Measurements from ENCODE around the gene ZNF84. TPM values are rescaled to one million over a fixed set of nuclear protein-coding genes. Genes with fewer than 3 reads are reported as not detected.

ZNF84 gene
- total RNA-seq, 1 experiment from 2014 or later, result 18.0 TPM

DNA sequence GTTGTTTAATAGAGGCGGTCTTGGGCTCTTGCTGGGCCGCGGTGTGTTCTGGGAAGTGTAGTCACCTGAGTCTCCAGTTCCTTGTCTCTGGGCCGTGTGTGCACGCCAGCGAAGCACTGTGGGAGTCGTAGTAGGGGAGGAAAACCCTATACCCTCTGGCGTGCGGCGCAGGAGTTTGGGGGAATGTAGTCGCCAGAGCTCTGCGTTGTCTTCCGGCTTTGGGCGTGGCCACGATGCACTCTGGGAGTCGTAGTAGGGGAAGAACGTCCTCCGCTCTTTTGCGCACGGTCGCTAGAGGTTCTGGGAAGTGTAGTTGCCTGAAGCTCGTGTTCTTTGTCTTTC lies 42.7 kb downstream of the ZNF84 start:
- H3K79me2 ChIP-seq (ENCODE audit: low read depth), result peaks cover 13% of the 10 kb centered on the region
- TF ChIP-seq CTCF (conservative IDR thresholded peaks at IDR 0.05) (no peak), EZH2 (IDR thresholded peaks at IDR 0.05; ENCODE audit: low read depth) (no peak)
- peaks cover 67% of the 10 kb centered on the region for H3K9me3 ChIP-seq (ENCODE audit: insufficient read depth, low read depth)
- H3K27me3 ChIP-seq (ENCODE audit: insufficient read depth, low read depth), result no peaks in the 10 kb centered on the region
- ChIA-PET CTCF (no interaction called here), POLR2A (ENCODE audit: unreplicated experiment) (interaction anchor here (0.5 to 0.7 kb wide), 6 partner anchors 22 to 249 kb away, joined by 3 to 6 read pairs (median 4); partner anchors contain the start of genes CHFR, ZNF26 and ZNF605)
- peaks cover 36% of the 10 kb centered on the region for H3K36me3 ChIP-seq (ENCODE audit: low read depth)
- H3K9me2 ChIP-seq (ENCODE audit: insufficient read depth), result no peaks in the 10 kb centered on the region
- H3K27ac ChIP-seq, result peak overlapping the region; percentile 96
- peaks cover 20% of the 10 kb centered on the region for H3F3A ChIP-seq (ENCODE audit: insufficient read depth, low read depth)
- intact Hi-C loops (cut with micrococcal nuclease; ENCODE audit: unreplicated experiment), result loop anchor here (1.0 to 2.0 kb wide), 5 partner anchors 43 to 123 kb away; partner anchors contain the start of genes ZNF10, ZNF26, ZNF268 and ZNF605
- H4K20me1 ChIP-seq (ENCODE audit: insufficient read depth), result no peaks in the 10 kb centered on the region
- H3K4me2 ChIP-seq, result peak overlapping the region; percentile 73
- H3K4me3 ChIP-seq, result peak overlapping the region; percentile 85
- peaks cover 7% of the 10 kb centered on the region; the same call in 1 of the 2 replicates for H3K4me1 ChIP-seq (replicated peaks; ENCODE audit: insufficient read depth)
- peak overlapping the region; percentile 94 for H2AFZ ChIP-seq
- TSS peak; percentile 68 for BruUV-seq (replicated peaks)
- DNase-seq, result peak; percentile 95

- peak; percentile 87 to 92 for DNase-seq
Observed at GRCh38 chr12:133080368-133081158, 43.3 kb downstream of the ZNF84 start, which contains the start of gene ZNF140. TSS of gene ZNF140 (plus strand) at chr12:133080923. CDS start at chr12:133081321, 398 bp downstream.

More at GRCh38 chr12:133080368-133081158, 43.3 kb downstream of the ZNF84 start, which contains the start of gene ZNF140:
- no TSS peak for BruUV-seq (replicated peaks)
- CTCF ChIA-PET, result no interaction called here
- intact Hi-C loops (cut with micrococcal nuclease; ENCODE audit: unreplicated experiment), result loop anchor here (1.0 to 2.0 kb wide), 5 partner anchors 43 to 124 kb away; partner anchors contain the start of genes ZNF10, ZNF26, ZNF268 and ZNF605
- H3K27me3 ChIP-seq (ENCODE audit: insufficient read depth, low read depth), result no peaks in the 10 kb centered on the region
- H3F3A ChIP-seq (ENCODE audit: insufficient read depth, low read depth), result peaks cover 20% of the 10 kb centered on the region
- peaks cover 41% of the 10 kb centered on the region for H3K36me3 ChIP-seq (ENCODE audit: low read depth)
- H2AFZ ChIP-seq, result peak within 1 kb of the TSS; percentile 94
- H3K27ac ChIP-seq, result peak within 1 kb of the TSS; percentile 96
- H3K4me3 ChIP-seq, result peak within 1 kb of the TSS; percentile 85
- peaks cover 73% of the 10 kb centered on the region for H3K9me3 ChIP-seq (ENCODE audit: insufficient read depth, low read depth)
- H3K4me2 ChIP-seq, result peak within 1 kb of the TSS; percentile 73
- H3K79me2 ChIP-seq (ENCODE audit: low read depth), result peaks cover 13% of the 10 kb centered on the region
- POLR2A ChIA-PET (ENCODE audit: unreplicated experiment), result interaction anchor here (0.6 to 0.7 kb wide), 5 partner anchors 22 to 193 kb away, joined by 3 to 6 read pairs (median 4); partner anchors contain the start of genes CHFR, ZNF26 and ZNF605
- H3K4me1 ChIP-seq (replicated peaks; ENCODE audit: insufficient read depth), result peaks cover 7% of the 10 kb centered on the region; the same call in 1 of the 2 replicates
- H4K20me1 ChIP-seq (ENCODE audit: insufficient read depth), result no peaks in the 10 kb centered on the region
- no peaks in the 10 kb centered on the region for H3K9me2 ChIP-seq (ENCODE audit: insufficient read depth)
- TF ChIP-seq EZH2 (IDR thresholded peaks at IDR 0.05; ENCODE audit: low read depth) (no peak), CTCF (conservative IDR thresholded peaks at IDR 0.05) (peak; percentile 42; the same call in 1 of the 2 replicates)

Measured in PC-9 (cell line).